HG03095 (cell line): ENCODE measurements around the gene CFAP221.

Experiments used
- ATAC-seq: cut with Tn5 transposase; IDR thresholded peaks from one replicate; pipeline ENCODE4 v1.9.1; 2021; ENCODE audit warnings: moderate library complexity; ENCODE audit not compliant: unreplicated experiment

CFAP221 gene

DNA sequence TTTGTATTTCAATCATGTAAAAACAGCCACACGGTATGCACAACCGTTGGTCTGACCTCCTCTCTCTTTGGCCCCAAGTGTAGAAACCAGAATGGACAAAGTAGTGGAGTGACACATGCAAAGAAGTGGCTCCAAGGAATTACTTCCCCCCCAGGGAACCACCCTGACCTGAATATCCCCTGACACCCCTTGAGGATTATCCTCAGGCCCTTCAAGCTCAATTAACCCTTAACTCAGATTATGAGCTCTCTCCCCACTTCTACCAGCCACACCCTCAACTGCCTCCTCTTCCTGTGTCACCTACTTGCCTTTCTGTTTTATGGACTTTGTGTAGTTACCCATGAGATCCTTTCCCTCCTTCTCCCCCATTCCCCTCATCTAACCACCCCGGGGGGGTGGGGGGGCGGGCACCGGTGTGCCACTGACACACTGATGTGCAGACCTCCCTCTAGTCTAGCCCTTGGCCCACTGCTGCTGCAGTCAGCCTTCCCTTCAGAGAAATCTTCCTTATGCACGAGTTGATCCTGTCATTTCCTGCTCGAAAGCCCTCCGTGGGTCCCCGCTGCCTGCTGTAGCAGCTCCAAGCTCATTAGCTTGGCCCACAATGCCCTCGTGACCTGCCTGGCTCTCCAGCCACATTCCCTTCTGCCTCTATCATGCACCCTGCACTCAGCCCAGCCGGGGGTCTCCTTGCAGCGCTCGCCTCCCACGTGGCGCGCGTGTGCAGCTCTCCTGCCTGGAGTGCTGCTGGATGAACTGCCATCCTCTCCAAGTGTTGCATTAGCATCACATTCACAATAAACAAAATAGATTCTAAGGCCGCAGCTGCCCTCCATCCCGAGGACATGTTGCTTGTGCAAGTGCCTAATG lies 94.7 kb downstream of the CFAP221 start:
- ATAC-seq = no peak

- peak; percentile 96 for ATAC-seq
These were observed 97.5 kb downstream of the CFAP221 start for GRCh38 chr2:119641562-119642258.

- no peak for ATAC-seq
These were observed 99.9 kb downstream of the CFAP221 start for GRCh38 chr2:119644186-119644585.

DNA sequence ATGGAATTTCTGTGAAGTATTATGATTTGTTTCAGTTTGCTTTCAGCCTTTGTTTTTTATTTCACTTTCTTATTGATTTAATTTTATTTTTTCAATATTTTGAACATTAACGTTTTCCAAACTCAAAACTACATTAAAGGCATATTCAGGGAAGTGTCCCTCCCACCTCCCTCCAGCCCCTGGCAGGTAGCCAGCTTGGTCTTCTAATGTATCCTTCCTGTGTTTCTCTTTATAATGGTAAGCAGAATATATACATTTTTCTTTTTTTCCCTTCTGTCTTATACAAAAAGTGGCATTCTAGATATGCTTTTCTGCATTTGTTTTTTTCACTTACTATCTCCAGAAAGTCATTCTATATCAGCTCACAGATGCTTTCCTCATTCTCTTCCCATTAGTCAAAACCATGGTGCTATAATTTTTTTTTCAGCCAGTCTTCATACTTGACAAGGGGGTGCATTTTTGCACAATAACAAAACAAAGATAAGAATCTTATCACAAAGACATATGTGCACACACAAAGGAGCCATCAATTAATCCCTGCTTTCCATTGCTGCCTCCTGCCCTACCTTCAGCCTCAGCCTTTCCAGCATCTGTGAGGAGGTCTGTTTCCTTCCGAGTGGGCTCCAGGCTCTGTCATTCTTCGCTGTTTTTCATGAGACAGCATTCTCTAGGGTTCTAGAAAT lies 101.1 kb downstream of the CFAP221 start:
- no peak for ATAC-seq

DNA sequence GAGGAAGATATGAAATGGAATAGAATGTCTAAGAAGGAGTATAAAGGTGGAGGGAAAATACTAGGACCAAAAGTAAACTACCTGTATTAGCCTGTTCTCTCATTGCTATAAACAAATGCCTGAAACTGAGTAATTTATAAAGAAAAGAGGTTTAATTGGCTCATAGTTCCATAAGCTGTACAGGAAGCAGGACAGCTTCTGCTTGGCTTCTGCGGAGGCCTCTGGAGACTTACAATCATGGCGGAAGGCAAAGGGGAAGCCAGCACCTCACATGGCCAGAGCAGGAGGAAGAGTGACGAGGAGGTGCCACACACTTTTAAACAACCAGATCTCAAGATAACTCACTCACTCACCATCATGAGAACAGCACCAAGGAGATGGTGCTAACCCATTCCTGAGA lies 101.9 kb downstream of the CFAP221 start:
- ATAC-seq = no peak

DNA sequence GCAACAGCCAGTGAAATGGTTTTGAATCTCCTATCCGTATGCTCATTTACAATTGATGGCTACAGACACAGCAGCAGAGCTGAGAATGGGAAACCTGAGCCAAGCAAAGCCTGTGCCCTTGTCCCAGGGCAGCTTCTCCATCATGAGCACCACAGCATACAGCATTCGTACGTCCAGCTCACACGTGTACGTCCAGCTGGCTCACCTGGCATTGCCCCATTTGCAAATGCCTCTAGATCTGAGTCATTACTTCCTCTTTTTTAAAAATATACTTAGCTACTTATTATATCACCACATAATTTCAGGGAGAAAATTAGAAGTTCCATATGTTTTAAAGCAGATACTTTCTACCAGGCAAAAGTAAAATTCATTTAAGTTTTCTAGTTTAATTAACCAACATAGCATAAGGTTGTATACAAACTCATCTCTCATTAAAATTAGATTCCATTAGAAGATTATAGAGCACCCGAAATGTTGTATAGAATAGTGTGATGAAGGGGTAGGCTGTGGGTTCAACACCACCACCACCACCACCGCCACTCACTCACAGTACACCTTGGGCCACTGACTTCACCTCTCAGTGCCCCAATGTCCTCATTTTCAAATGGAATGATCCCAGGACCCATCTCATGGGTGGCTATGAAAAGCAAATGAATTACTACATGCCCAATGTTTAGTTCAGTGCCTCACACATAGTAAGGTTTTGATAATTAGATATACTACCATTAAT lies 103.4 kb downstream of the CFAP221 start:
- ATAC-seq = peak; percentile 79

DNA sequence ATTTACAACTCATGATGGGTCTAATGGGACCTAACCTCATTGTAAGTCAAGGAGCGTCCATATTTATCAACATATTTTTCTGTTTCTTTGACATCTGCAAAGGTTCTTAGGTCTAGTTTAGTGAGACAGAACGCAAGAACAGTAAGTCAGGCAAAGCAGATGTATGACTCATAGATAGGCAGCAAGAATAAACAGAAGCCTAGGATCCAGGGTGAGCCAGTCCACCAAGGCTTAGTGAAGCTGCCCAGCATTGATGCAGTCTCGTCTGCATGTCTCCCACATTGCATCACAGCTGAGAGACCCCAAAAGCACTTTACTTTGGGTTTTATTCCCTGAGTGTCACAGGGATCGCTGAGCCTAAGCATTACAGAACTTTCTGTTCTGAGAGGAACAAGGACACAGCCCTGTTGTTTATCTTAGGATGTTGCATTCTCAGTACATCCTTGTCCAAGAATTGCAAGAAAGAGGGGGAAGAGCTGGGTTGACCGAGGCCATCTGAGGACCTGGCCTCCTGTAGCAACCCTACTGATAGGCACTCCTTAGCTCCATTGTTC lies 105.2 kb downstream of the CFAP221 start:
- ATAC-seq = no peak

- no peak for ATAC-seq
These were observed 106.0 kb downstream of the CFAP221 start for GRCh38 chr2:119650206-119650605.

DNA sequence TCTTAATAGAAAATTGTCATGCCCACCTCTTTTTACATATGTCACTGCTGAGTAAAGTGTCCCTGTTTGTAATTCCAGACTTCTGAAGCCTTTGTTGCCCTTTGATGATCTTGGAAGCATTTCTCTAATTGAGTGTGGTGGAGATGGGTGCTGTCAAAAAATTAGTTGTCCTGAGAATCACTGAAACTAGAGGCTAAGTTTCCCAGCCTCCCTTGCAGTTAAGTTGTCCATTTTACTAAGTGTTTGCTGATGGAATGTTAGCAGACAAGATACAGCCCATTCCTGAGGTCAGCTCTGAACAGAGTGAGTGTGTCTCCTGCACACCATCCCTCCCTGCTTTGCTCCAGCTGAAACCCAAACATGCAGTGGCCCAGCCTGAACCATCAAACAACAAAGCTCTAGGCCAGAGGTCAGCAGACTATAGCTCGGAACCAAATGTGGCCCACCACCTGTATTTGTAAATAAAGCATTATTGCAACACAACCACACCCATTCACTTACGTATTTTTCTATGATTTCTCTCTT lies 106.7 kb downstream of the CFAP221 start:
- no peak for ATAC-seq

- ATAC-seq = no peak
These were observed 113.4 kb downstream of the CFAP221 start for GRCh38 chr2:119657466-119658145.

- no peak for ATAC-seq
These were observed 115.5 kb downstream of the CFAP221 start for GRCh38 chr2:119659601-119660342.

DNA sequence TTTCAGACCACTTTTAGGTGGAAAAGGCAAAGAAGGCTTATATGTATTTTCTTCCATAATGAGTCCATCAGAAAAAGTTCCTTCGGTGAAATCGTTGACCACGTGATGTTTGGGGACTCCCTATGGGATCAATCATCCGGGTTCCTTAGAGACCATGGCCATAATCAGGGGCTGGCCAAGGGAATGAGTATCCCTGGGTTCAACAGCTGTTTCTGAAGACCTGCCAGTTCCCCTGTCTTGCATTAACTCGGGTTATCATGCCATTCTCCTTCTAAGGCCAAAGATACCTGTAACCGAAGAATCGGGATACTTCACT lies 116.1 kb downstream of the CFAP221 start:
- no peak for ATAC-seq

DNA sequence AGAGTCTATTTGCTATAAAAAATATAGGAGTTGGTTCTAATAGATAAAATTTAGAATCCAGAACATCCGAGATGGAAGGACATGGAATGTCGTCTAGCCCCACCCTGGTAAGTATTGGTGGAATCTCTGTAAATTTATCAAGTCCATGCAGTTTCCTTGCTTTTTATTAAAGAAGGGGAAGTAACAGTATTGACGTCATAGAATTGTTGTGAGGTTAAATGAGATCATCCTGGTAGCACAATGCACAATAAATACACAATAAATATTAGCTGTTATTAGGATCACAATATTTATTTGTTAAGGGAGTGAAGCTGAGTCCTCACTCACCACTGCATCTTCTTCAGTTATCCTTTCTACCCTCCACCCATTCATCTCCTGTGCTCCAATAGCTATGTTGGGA lies 118.0 kb downstream of the CFAP221 start:
- ATAC-seq = no peak

DNA sequence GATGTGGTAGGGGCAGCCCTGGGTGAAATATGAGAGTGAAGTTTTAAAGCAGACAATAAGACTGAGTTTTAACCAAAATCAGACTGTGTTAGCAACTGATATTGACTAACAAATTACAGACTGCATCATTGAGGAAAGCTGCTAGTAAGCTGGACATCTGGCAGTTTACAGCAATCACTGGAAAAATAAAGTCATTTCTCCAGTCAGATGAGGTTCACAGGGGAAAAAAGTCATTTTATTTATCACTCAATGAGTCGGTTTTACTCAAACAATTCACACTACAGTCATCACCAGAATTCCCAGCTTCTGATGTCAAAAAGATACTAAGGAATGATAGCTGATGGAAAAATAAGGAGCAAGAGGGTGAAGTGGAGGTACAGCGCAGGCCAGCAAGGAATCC lies 124.3 kb downstream of the CFAP221 start:
- no peak for ATAC-seq

- no peak for ATAC-seq
These were observed 126.8 kb downstream of the CFAP221 start for GRCh38 chr2:119671016-119671415.

DNA sequence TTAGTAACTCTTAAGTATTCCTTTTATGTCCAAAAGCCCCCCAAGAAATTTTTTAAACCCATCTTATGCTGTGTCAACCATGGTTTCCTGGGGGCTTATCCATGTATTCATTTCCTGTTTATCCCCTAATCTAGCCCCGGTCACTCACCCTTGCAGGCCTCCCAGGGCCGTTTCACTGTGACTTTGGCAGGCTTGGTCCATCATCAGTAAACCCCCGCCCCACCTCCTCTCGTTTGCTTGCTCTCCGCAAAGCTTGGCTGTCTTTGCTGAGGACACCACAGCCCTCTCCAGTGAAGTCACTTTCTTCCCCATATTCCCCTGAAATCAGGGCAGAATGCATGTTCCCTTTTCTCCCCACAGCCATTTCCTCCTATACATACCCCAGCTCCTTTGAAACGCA lies 127.5 kb downstream of the CFAP221 start:
- ATAC-seq = no peak

- ATAC-seq = no peak
These were observed 128.1 kb downstream of the CFAP221 start for GRCh38 chr2:119672161-119672862.

- ATAC-seq = no peak
These were observed 129.5 kb downstream of the CFAP221 start for GRCh38 chr2:119673796-119674195.
